Lung (tissue), 12 donors: ENCODE results near the gene STEAP2. TPM values are rescaled to one million over a fixed set of nuclear protein-coding genes. Genes with fewer than 3 reads are reported as not detected.

ENCODE experiments used
- ATAC-seq: fragments of 200-7000 bp; cut with Tn5 transposase; one replicate; pipeline ENCODE4 v1.9.1; 2020; ENCODE audit warnings: moderate number of reproducible peaks; ENCODE audit not compliant: insufficient read depth, low FRiP score
- DNase-seq, 3 donors: peaks; one replicate each; pipeline ENCODE4 v3.0.0-alpha.2; 2013 to 2017
- H3K27ac ChIP-seq, 2 donors: one replicate each; pipeline ENCODE4 v1.5.1; 2013; ENCODE audit warnings: mild to moderate bottlenecking in 2 of 2, moderate library complexity in 2 of 2, control low read depth in 1 of 2, inconsistent platforms in 1 of 2, low read depth in 1 of 2, low read length in 1 of 2
- H3K27me3 ChIP-seq, 3 donors: one replicate each; pipeline ENCODE4 v1.5.1; 2013; ENCODE audit warnings: low read length in 2 of 3; ENCODE audit not compliant: control insufficient read depth in 3 of 3, insufficient read depth in 3 of 3
- H3K36me3 ChIP-seq, 4 donors: one replicate each; pipeline ENCODE4 v1.5.1; 2013; ENCODE audit warnings: low read length in 4 of 4, mild to moderate bottlenecking in 1 of 4, moderate library complexity in 1 of 4; ENCODE audit not compliant: control insufficient read depth in 4 of 4, insufficient read depth in 4 of 4
- H3K4me1 ChIP-seq, 5 donors: one replicate each; pipeline ENCODE4 v1.5.1; 2013; ENCODE audit warnings: low read length in 5 of 5, mild to moderate bottlenecking in 2 of 5, moderate library complexity in 1 of 5; ENCODE audit not compliant: control insufficient read depth in 5 of 5, insufficient read depth in 5 of 5
- H3K4me3 ChIP-seq: one replicate; pipeline ENCODE4 v1.5.1; 2013; ENCODE audit warnings: mild to moderate bottlenecking, control low read depth, moderate library complexity
- H3K9ac ChIP-seq, 2 donors: one replicate each; pipeline ENCODE4 v1.5.1; 2013; ENCODE audit warnings: low read length in 2 of 2, control low read depth in 1 of 2; ENCODE audit not compliant: insufficient read depth in 1 of 2
- H3K9me3 ChIP-seq, 4 donors: one replicate each; pipeline ENCODE4 v1.5.1; 2013; ENCODE audit warnings: low read length in 3 of 4, mild to moderate bottlenecking in 1 of 4, moderate library complexity in 1 of 4; ENCODE audit not compliant: control insufficient read depth in 4 of 4, insufficient read depth in 3 of 4
- CTCF ChIP-seq: IDR thresholded peaks from 2 replicates; pipeline ENCODE4 v1.5.1; 2012; ENCODE audit warnings: mild to moderate bottlenecking; ENCODE audit errors: control extremely low read depth, extremely low read depth
- WGBS, 2 donors: extraction: QIAGEN DNeasy Blood & Tissue Kit; methylation state at CpG; one replicate each; pipeline ENCODE4 v1.1.7; 2013; 5-methylcytosine and 5-hydroxymethylcytosine counted together
- polyA plus RNA-seq, 2 donors: library from polyadenylated mRNA; stranded (reverse); fragments of 200-250 nt; gene quantifications; one replicate each; pipeline ENCODE4 v1.2.1, GENCODE V29; 2013
- total RNA-seq, 2 donors: library from RNA; depleted of rRNA in 1 of 2; stranded (reverse); fragments of >200 nt in 1 of 2; gene quantifications; one replicate each; pipeline ENCODE4 v1.2.1, GENCODE V29; 2014 to 2021
- donor health status: control.
- donor health status: control.
- donor health status: Bipolar disorder and iron deficiency.
- donor health status: healthy.
- donor health status: DM: yes; HTN: yes; CAD: no.

STEAP2 gene
- total and polyA plus RNA-seq, 4 donors = 5.3 to 16.7 (median 11.2) TPM

- Histone ChIP-seq H3K36me3 (no peaks in the 10 kb centered on the region), H3K27ac (no peak overlapping the region), H3K4me1 (no peaks in the 10 kb centered on the region), H3K9ac (no peak overlapping the region), H3K9me3 (peaks cover 0 to 4% (median 0%) of the 10 kb centered on the region in 4 donors), H3K4me3 (no peak overlapping the region), H3K27me3 (no peaks in the 10 kb centered on the region)
- 33 to 46% methylated on average over 2 of the region's 2 CpGs for WGBS, 2 donors
- ATAC-seq = no peak
- no peak for TF ChIP-seq CTCF
- DNase-seq = no peak
These were observed 23.3 kb upstream of the STEAP2 start for GRCh38 chr7:90188281-90188680.

GRCh38 chr7:90190995-90191394 is 20.5 kb upstream of the STEAP2 start:
- Histone ChIP-seq H3K27me3 (no peaks in the 10 kb centered on the region), H3K4me3 (no peak overlapping the region), H3K27ac (no peak overlapping the region), H3K4me1 (no peaks in the 10 kb centered on the region), H3K9me3 (peaks cover 0 to 4% (median 0%) of the 10 kb centered on the region in 4 donors), H3K36me3 (no peaks in the 10 kb centered on the region), H3K9ac (no peak overlapping the region)
- DNase-seq (no peak), ATAC-seq (no peak)
- TF ChIP-seq CTCF = no peak

GRCh38 chr7:90191648-90192047 is 19.9 kb upstream of the STEAP2 start:
- H3K4me3 ChIP-seq = no peak overlapping the region
- WGBS, 2 donors = 69 to 72% methylated on average over 1 of the region's 1 CpG
- H3K36me3 ChIP-seq = no peaks in the 10 kb centered on the region
- no peak overlapping the region for H3K27ac ChIP-seq
- H3K27me3 ChIP-seq = no peaks in the 10 kb centered on the region
- DNase-seq = no peak
- H3K4me1 ChIP-seq = no peaks in the 10 kb centered on the region
- no peak for TF ChIP-seq CTCF
- ATAC-seq = no peak
- H3K9me3 ChIP-seq = peaks cover 0 to 4% (median 0%) of the 10 kb centered on the region in 4 donors
- H3K9ac ChIP-seq = no peak overlapping the region
